HUES64 (cell line): ENCODE data around the gene REEP3.

ENCODE experiments used
- H3K27ac ChIP-seq: 2 replicates; pipeline ENCODE4 v1.7.0; 2013; ENCODE audit warnings: low read depth, low read length, inconsistent platforms
- H3K27me3 ChIP-seq: 2 replicates; pipeline ENCODE4 v1.6.1; 2013; ENCODE audit warnings: mild to moderate bottlenecking, low read length; ENCODE audit not compliant: insufficient read depth
- H3K36me3 ChIP-seq: 2 replicates; pipeline ENCODE4 v1.6.1; 2013; ENCODE audit warnings: mild to moderate bottlenecking, low read length; ENCODE audit not compliant: insufficient read depth
- H3K4me1 ChIP-seq: 2 replicates; pipeline ENCODE4 v1.6.1; 2013; ENCODE audit warnings: mild to moderate bottlenecking, low read length, moderate library complexity; ENCODE audit not compliant: insufficient read depth
- H3K4me3 ChIP-seq: 2 replicates; pipeline ENCODE4 v1.5.1; 2013; ENCODE audit warnings: mild to moderate bottlenecking, low read length, moderate library complexity
- H3K9ac ChIP-seq: 2 replicates; pipeline ENCODE4 v1.6.1; 2013; ENCODE audit warnings: mild to moderate bottlenecking, low read depth, low read length
- H3K9me3 ChIP-seq: 2 replicates; pipeline ENCODE4 v1.6.1; 2013; ENCODE audit warnings: low read depth, low read length; ENCODE audit not compliant: insufficient read depth
- WGBS: fragments of 150-250, 120-280 bp; methylation state at CpG from one replicate; pipeline ENCODE4 v1.1.7; 2013; ENCODE audit warnings: missing lambda C conversion rate; 5-methylcytosine and 5-hydroxymethylcytosine counted together

REEP3 gene

GRCh38 chr10:63530409-63530808 lies 9.2 kb downstream of the REEP3 start:
- no peak overlapping the region for H3K27ac ChIP-seq
- H3K4me1 ChIP-seq: no peaks in the 10 kb centered on the region
- no peak overlapping the region for H3K4me3 ChIP-seq
- no peaks in the 10 kb centered on the region for H3K27me3 ChIP-seq
- no peaks in the 10 kb centered on the region for H3K9me3 ChIP-seq
- H3K36me3 ChIP-seq: peaks cover 6% of the 10 kb centered on the region; the same call in 1 of the 2 replicates
- no peak overlapping the region for H3K9ac ChIP-seq

- Histone ChIP-seq H3K4me3 (no peak overlapping the region), H3K27ac (no peak overlapping the region), H3K4me1 (no peaks in the 10 kb centered on the region), H3K27me3 (no peaks in the 10 kb centered on the region), H3K9ac (no peak overlapping the region), H3K36me3 (no peaks in the 10 kb centered on the region), H3K9me3 (no peaks in the 10 kb centered on the region)
These were observed 13.5 kb downstream of the REEP3 start for GRCh38 chr10:63534723-63535122.

- Histone ChIP-seq H3K36me3 (no peaks in the 10 kb centered on the region), H3K27ac (no peak overlapping the region), H3K4me3 (no peak overlapping the region)
These were observed 15.5 kb downstream of the REEP3 start for GRCh38 chr10:63536698-63537097.

GRCh38 chr10:63537536-63537935 lies 16.3 kb downstream of the REEP3 start:
- Histone ChIP-seq H3K4me3 (no peak overlapping the region), H3K27ac (no peak overlapping the region), H3K36me3 (no peaks in the 10 kb centered on the region), H3K9ac (no peak overlapping the region), H3K9me3 (no peaks in the 10 kb centered on the region), H3K27me3 (no peaks in the 10 kb centered on the region), H3K4me1 (no peaks in the 10 kb centered on the region)
- WGBS: 88% methylated on average over 3 of the region's 3 CpGs

More at GRCh38 chr10:63536698-63537097, 15.5 kb downstream of the REEP3 start:
- Histone ChIP-seq H3K4me1 (no peaks in the 10 kb centered on the region), H3K27me3 (no peaks in the 10 kb centered on the region), H3K9me3 (no peaks in the 10 kb centered on the region), H3K9ac (no peak overlapping the region)

- H3K27ac ChIP-seq: no peak overlapping the region
- H3K4me1 ChIP-seq: peaks cover 4% of the 10 kb centered on the region; the same call in 1 of the 2 replicates
- no peak overlapping the region for H3K9ac ChIP-seq
- no peaks in the 10 kb centered on the region for H3K27me3 ChIP-seq
- H3K4me3 ChIP-seq: no peak overlapping the region
- no CpG with 5 or more reads among the region's 2 CpGs for WGBS
- no peaks in the 10 kb centered on the region for H3K36me3 ChIP-seq
- H3K9me3 ChIP-seq: no peaks in the 10 kb centered on the region
These were observed 18.2 kb downstream of the REEP3 start for GRCh38 chr10:63539377-63539776.

- Histone ChIP-seq H3K27me3 (no peaks in the 10 kb centered on the region), H3K9me3 (no peaks in the 10 kb centered on the region), H3K27ac (no peak overlapping the region), H3K36me3 (no peaks in the 10 kb centered on the region), H3K9ac (no peak overlapping the region), H3K4me1 (peaks cover 9% of the 10 kb centered on the region; the same call in 1 of the 2 replicates), H3K4me3 (no peak overlapping the region)
- WGBS: no CpG with 5 or more reads among the region's 1 CpG
These were observed 18.8 kb downstream of the REEP3 start for GRCh38 chr10:63539994-63540393.

- Histone ChIP-seq H3K27me3 (no peaks in the 10 kb centered on the region), H3K9ac (no peak overlapping the region), H3K36me3 (no peaks in the 10 kb centered on the region), H3K4me3 (no peak overlapping the region), H3K4me1 (peaks cover 9% of the 10 kb centered on the region; the same call in 1 of the 2 replicates), H3K27ac (no peak overlapping the region), H3K9me3 (no peaks in the 10 kb centered on the region)
- WGBS: 72% methylated on average over 5 of the region's 5 CpGs
These were observed 21.8 kb downstream of the REEP3 start for GRCh38 chr10:63542835-63543575.

GRCh38 chr10:63543576-63543962 lies 22.4 kb downstream of the REEP3 start:
- no peak overlapping the region for H3K4me3 ChIP-seq
- 91% methylated on average over 7 of the region's 7 CpGs for WGBS

GRCh38 chr10:63544418-63544817 lies 23.2 kb downstream of the REEP3 start:
- Histone ChIP-seq H3K4me3 (no peak overlapping the region), H3K27ac (no peak overlapping the region), H3K9ac (no peak overlapping the region), H3K9me3 (no peaks in the 10 kb centered on the region), H3K27me3 (no peaks in the 10 kb centered on the region), H3K36me3 (no peaks in the 10 kb centered on the region), H3K4me1 (peaks cover 9% of the 10 kb centered on the region; the same call in 1 of the 2 replicates)
- WGBS: 73% methylated on average over 1 of the region's 1 CpG

More at GRCh38 chr10:63543576-63543962, 22.4 kb downstream of the REEP3 start:
- no peak overlapping the region for H3K27ac ChIP-seq
- no peaks in the 10 kb centered on the region for H3K9me3 ChIP-seq
- H3K4me1 ChIP-seq: peaks cover 9% of the 10 kb centered on the region; the same call in 1 of the 2 replicates
- no peak overlapping the region for H3K9ac ChIP-seq
- no peaks in the 10 kb centered on the region for H3K36me3 ChIP-seq
- no peaks in the 10 kb centered on the region for H3K27me3 ChIP-seq

- H3K27me3 ChIP-seq: no peaks in the 10 kb centered on the region
- H3K9me3 ChIP-seq: no peaks in the 10 kb centered on the region
- no peak overlapping the region for H3K27ac ChIP-seq
- peaks cover 9% of the 10 kb centered on the region; the same call in 1 of the 2 replicates for H3K4me1 ChIP-seq
- H3K9ac ChIP-seq: no peak overlapping the region
- WGBS: 92% methylated on average over 2 of the region's 2 CpGs
- H3K36me3 ChIP-seq: no peaks in the 10 kb centered on the region
- no peak overlapping the region for H3K4me3 ChIP-seq
These were observed 26.6 kb downstream of the REEP3 start for GRCh38 chr10:63547628-63548360.

GRCh38 chr10:63548860-63549259 lies 27.7 kb downstream of the REEP3 start:
- H3K27me3 ChIP-seq: no peaks in the 10 kb centered on the region
- H3K4me1 ChIP-seq: peaks cover 9% of the 10 kb centered on the region; the same call in 1 of the 2 replicates
- H3K27ac ChIP-seq: no peak overlapping the region
- H3K4me3 ChIP-seq: no peak overlapping the region
- H3K9me3 ChIP-seq: no peaks in the 10 kb centered on the region
- H3K9ac ChIP-seq: no peak overlapping the region
- no peaks in the 10 kb centered on the region for H3K36me3 ChIP-seq
